GM12891 (cell line): ENCODE measurements around the gene SEMA4C.

ENCODE experiments used
- PAX5 ChIP-seq: IDR thresholded peaks from 2 replicates; pipeline ENCODE4 v1.6.1; 2011; ENCODE audit warnings: low read length, moderate library complexity, mild to moderate bottlenecking; ENCODE audit not compliant: insufficient read depth, severe bottlenecking
- POLR2A ChIP-seq: IDR thresholded peaks from 2 replicates; pipeline ENCODE4 v1.6.1; 2011; ENCODE audit warnings: low read depth, low read length, control low read depth
- POLR2AphosphoS5 ChIP-seq: IDR thresholded peaks from 2 replicates; pipeline ENCODE4 v1.6.1; 2011; ENCODE audit warnings: low read depth, low read length, control low read depth
- POU2F2 ChIP-seq: IDR thresholded peaks from 2 replicates; pipeline ENCODE4 v1.6.1; 2011; ENCODE audit warnings: low read depth, mild to moderate bottlenecking, control low read depth, low read length, moderate library complexity
- SPI1 ChIP-seq: IDR thresholded peaks from 2 replicates; pipeline ENCODE4 v1.6.1; 2011; ENCODE audit warnings: low read depth, low read length, control low read depth
- TAF1 ChIP-seq: IDR thresholded peaks from 2 replicates; pipeline ENCODE4 v1.6.1; 2011; ENCODE audit warnings: low read depth, low read length, control low read depth

DNA sequence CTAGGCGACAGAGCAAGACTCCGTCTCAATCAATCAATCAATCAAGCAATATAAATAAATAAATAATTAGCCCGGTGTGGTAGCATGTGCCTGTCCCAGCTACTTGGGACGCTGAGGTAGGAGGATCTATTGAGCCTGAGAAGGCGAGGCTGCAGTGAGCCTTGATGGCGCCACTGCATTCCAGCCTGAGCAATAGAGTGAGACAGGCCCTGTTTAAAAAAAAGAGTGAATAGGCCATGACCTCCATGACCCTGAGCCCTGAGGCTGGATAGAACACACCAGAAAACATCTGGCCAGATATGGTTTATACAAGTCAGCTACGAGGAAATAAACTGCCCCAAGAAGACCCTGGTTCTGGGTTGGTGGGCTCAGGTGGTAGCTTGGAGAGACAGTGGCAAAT is 20.4 kb upstream of the SEMA4C start:
- no peak for TF ChIP-seq POLR2A
- TF ChIP-seq POLR2AphosphoS5 = no peak
- TF ChIP-seq SPI1 = no peak
- TF ChIP-seq TAF1 = no peak
- TF ChIP-seq PAX5 = no peak
- no peak for TF ChIP-seq POU2F2
